Left forelimb (tissue), 1 donor: Measurements from ENCODE around the gene GNL1.
"Not testable (repeated sequence)": the region's sequence is repeated elsewhere in the genome, so short reads cannot be mapped to it uniquely, and the experiment has no call there.

ENCODE experiments used
- DNase-seq: peaks from one replicate; pipeline ENCODE4 v3.0.0-alpha.2; 2018; ENCODE audit warnings: low spot score

GNL1 gene

DNA sequence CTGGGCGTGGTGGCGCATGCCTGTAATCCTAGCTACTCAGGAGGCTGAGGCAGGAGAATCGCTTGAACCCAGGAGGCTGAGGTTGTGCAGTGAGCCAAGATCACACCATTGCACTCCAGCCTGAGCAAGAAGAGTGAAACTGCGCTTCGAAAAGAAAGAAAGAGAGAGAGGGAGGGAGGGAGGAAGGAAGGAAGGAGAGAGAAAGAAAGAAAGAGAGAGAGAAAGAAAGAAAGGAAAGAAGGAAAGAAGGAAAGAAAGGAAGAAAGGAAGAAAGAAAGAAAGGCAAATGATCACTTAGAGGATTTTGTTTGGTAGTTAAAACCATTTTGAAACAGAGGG, 59.1 kb downstream of the GNL1 start:
- not testable (repeated sequence) for DNase-seq

DNA sequence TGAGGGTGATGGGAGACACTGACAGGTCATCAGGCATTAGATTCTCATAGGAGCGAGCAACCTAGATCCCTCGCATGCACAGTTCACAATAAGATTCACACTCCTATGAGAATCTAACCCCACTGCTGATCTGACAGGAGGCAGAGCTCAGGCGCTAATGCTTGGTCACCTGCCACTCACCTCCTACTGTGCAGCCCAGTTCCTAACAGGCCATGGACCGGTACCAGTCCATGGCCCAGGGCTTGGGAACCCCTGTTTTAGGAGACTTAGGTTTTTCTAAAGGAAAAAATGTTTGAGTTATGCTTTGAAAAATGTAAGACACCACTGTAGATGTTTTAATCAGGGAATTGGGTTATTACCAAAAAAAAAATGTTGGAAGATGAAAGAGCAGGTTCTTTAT, 60.3 kb downstream of the GNL1 start:
- no peak for DNase-seq

DNA sequence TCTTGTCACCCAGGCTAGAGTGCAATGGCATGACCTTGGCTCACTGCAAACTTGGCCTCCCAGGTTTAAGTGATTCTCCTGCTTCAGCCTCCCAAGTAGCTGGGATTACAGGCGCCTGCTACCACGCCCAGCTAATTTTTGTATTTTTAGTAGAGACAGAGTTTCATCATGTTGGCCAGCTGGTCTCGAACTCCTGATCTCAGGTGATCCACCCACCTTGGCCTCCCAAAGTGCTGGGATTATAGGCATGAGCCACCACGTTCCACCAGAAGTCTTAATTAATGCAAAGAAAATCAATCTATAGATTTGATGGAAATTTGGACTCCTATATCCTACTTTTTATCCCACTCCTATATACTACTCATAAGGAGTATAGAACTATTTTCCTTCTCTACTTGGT, 61.2 kb downstream of the GNL1 start:
- not testable (repeated sequence) for DNase-seq

DNA sequence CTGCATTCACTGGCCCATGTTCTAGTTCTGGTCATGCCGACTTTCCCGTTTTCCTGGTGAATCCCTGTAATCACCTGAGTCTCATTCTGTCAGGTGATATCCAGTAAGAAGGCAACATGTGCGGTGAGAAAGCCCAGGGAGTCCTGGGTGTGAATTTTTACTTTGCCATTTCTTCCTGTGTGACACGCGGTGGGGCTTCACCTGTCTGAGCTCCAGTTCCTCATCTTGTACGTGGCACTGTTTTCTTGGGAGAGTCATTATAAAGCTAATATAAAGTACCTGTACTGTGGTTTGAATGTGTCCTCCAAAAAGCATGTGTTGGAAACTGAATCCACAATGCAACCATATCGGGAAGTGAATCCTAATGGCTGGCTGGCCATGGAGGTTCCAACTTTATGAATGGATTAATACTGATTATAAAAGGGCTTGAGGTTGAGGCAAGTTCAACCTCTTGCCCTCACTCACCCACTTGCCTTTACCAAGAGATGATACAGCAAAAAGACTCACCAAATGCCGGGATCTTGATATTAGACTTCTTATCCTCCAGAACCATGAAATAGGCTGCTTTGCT, 61.9 kb downstream of the GNL1 start:
- DNase-seq = no peak

DNA sequence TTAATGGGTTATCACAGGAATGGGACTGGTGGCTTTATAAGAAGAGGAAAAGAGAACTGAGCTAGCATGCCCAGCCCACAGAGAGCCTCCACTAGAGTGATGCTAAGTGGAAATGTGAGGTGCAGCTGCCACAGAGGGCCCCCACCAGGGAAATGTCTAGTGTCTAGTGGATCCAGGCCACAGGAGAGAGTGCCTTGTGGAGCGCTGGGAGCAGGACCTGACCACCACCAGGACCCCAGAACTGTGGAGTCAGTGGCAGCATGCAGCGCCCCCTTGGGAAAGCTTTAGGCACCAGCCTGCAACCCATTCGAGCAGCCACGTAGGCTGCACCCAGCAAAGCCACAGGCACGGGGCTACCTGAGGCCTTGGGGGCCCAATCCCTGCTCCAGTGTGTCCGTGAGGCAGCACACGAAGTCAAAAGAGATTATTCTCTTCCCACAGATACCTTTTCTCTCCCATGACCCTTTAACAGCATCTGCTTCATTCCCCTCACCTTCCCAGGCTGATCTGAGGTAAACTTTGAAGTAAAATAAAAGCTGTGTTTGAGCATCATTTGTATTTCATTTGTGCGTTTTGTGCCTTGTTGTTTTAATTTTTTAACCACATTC, 62.5 kb downstream of the GNL1 start:
- no peak for DNase-seq

DNA sequence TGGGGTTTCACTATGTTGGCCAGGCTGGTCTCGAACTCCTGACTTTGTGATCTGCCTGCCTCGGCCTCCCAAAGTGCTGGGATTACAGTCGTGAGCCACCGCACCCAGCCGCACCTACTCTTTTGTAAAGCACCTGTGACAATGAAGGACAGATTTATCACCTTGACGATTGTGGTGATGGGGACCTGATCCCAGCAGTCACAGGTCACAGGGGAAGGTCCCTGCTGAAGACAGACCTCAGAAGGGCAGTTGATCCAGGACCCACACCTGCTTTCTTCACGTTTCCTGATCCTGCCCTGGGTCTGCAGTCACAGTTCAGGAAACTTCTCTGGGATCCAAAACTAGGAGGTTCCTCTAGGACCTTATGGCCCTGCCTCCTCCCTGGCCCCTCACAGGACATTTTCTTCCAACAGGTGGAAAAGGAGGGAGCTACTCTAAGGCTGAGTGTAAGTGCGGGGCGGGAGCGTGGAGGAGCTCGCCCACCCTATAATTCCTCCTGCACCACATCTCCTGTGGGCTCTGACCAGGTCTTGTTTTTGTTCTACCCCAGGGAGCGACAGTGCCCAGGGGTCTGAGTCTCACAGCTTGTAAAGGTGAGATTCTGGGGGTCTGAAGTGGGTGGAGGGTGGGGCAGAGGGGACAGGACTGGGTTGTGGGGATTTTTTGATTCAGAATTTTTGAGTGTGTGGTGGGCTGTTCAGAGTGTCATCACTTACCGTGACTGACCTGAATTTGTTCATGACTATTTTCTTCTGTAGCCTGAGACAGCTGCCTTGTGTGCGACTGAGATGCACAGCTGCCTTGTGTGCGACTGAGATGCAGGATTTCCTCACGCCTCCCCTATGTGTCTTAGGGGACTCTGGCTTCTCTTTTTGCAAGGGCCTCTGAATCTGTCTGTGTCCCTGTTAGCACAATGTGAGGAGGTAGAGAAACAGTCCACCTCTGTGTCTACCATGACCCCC, 64.0 kb downstream of the GNL1 start:
- no peak for DNase-seq
